Glomerular endothelial cell (primary cell): Measurements from ENCODE around the gene NCOA3. TPM values are rescaled to one million over a fixed set of nuclear protein-coding genes. Genes with fewer than 3 reads are reported as not detected.
"Not testable (repeated sequence)": the region's sequence is repeated elsewhere in the genome, so short reads cannot be mapped to it uniquely, and the experiment has no call there.

ENCODE experiments used
- DNase-seq: peaks from one replicate; pipeline ENCODE4 v3.0.0-alpha.2; 2011; ENCODE audit warnings: low read depth, low spot score; ENCODE audit errors: extremely low read depth
- total RNA-seq: library from RNA; depleted of rRNA; stranded (reverse); fragments of >200 nt; gene quantifications from 2 replicates; pipeline ENCODE4 v1.2.3, GENCODE V29; 2015

Gene NCOA3
- total RNA-seq, 1 donor from 2014 or later = 30.2 TPM

DNA sequence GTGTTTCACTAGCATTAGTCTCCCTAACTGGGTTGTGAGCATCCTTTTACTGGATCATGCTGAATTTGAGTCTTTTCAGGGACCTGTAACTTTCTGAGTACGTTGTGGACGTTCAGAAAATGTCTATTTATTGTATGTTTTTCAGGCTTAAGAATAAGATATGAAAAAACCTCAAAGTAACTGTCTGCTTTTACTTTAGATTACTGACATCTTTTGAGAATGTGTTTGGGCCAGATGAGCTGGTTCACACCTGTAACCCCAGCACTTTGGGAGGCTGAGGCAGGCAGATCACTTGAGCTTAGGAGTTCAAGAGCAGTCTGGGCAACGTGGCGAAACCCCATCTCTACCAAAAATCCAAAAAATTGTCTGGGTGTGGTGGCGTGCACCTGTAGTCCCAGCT, 32.7 kb downstream of the NCOA3 start:
- DNase-seq = no peak

DNA sequence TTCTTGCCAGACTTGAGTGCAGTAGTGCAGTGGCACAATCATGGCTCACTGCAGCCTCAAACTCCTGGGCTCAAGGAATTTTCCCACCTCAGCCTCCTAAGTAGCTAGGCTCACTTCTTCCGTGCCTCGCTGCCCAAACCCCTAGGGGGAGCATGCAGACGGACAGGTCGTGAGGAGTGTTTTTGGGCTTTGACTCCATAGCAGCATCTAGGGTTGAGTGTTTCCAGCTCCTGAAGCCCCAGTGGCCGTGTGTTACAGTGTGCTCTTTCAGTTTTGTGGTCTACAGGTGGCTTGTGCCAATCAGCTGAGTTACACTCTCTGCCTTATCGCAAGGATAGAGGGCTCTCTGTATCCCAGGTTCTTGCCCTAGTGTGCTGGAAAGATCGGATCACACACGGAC, 33.4 kb downstream of the NCOA3 start:
- DNase-seq = no peak

DNA sequence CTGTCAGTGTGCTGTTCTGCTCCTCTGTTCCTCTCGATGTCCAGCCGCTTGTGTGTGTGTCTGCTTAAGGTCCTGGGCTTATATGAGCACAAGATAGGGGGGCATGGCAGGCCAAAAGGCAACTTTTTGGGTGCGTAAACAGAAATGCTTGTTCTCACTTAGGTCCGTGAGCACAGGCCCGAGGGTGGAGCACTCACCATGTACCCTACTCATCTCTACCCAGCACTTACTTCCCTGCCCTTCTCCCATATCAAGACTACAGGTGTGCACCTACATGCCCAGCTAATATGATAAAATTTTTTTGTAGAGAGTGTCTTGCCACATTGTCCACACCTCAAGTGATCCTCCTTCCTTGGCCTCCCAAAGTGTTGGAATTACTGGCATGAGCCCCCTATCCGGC, 34.3 kb downstream of the NCOA3 start:
- no peak for DNase-seq

- no peak for DNase-seq
Measured at GRCh38 chr20:47540443-47541354, 39.0 kb downstream of the NCOA3 start.

- DNase-seq = no peak
Measured at GRCh38 chr20:47541355-47541922, 39.8 kb downstream of the NCOA3 start.

- no peak for DNase-seq
Measured at GRCh38 chr20:47543006-47543431, 41.3 kb downstream of the NCOA3 start.

GRCh38 chr20:47544240-47544639, 42.6 kb downstream of the NCOA3 start:
- DNase-seq = no peak

DNA sequence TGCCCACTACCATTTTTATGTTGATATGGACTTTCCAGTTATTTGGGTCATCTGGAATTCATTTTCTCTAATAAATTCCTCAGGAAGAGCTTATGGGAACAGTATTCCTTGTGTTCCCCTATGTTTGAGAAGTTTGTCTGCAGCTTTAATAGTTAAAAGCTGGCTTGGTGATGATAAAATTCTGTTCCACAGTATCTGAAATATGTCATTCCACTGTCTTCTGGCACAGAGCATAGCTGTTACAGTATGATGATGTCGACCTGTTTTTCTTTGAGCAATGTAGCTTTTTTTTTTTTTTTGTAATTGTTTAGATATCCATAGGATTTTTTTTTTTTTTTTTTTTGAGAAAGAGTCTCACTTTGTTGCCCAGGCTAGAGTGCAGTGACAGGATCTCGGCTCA, 43.2 kb downstream of the NCOA3 start:
- DNase-seq = no peak

- DNase-seq = no peak
Measured at GRCh38 chr20:47545499-47545898, 43.8 kb downstream of the NCOA3 start.

- no peak for DNase-seq
Measured at GRCh38 chr20:47546184-47547033, 44.7 kb downstream of the NCOA3 start.

GRCh38 chr20:47547034-47547387, 45.3 kb downstream of the NCOA3 start:
- DNase-seq = no peak

- DNase-seq = no peak
Measured at GRCh38 chr20:47549671-47550070, 48.0 kb downstream of the NCOA3 start.

DNA sequence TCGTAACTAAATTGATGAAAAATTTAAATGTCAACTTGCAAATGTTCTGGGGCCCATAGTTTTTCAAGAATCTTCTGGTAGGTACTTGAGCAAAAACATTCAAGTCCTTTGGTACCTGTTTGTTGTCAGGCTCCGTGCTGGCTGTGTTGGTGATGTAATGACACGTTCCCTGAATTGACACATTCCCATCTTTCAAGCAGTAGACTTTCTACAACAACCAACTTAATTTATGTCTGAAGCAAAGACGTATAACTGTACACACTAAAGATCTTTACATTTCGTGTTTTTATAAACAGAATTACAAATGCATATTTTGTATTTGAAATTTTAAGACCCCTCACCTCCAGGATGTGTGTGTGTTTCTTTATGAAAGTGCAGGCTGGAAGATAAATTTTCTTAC, 49.5 kb downstream of the NCOA3 start:
- DNase-seq = no peak

DNA sequence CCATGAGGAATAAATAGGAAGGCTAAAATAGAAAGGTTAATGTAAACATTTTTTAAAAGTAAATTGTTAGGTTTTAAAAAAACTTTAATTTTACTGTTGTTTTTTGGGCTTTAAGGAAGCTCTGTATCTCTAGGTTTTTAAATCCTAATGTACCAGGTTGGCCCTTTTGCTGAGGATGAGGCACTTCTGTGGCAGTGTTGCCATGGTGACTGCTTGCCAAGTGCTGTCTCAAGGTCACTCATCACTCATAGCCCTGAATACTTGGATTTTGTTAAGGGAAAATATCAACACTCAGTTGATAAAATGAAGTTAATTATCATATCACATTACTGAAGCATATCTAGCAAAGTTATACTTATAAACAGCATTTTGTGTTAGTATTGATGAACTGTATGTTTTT, 50.2 kb downstream of the NCOA3 start:
- DNase-seq = no peak

GRCh38 chr20:47552996-47553395, 51.3 kb downstream of the NCOA3 start:
- DNase-seq = no peak

- DNase-seq = not testable (repeated sequence)
Measured at GRCh38 chr20:47553594-47554235, 52.0 kb downstream of the NCOA3 start.

GRCh38 chr20:47554283-47554682, 52.6 kb downstream of the NCOA3 start:
- not testable (repeated sequence) for DNase-seq

DNA sequence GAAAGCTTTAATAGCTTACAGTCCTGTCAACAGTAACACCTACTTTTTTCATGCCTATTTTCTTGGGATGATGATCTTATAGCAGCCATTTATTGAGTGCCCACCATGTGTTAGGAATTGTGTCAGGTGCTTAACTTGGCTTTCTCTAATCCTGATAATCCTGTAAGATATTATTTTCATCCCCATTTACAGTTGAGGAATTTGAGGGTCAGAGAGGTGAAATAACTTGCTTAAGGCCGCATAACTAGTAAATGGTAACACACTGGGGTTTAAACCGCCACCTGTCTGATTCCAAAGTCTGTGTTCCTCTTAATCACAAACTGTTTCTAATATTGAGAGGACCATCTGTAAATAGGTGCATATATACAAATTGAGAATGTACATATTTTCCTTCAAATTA, 55.5 kb downstream of the NCOA3 start:
- no peak for DNase-seq

GRCh38 chr20:47557791-47558190, 56.1 kb downstream of the NCOA3 start:
- no peak for DNase-seq

DNA sequence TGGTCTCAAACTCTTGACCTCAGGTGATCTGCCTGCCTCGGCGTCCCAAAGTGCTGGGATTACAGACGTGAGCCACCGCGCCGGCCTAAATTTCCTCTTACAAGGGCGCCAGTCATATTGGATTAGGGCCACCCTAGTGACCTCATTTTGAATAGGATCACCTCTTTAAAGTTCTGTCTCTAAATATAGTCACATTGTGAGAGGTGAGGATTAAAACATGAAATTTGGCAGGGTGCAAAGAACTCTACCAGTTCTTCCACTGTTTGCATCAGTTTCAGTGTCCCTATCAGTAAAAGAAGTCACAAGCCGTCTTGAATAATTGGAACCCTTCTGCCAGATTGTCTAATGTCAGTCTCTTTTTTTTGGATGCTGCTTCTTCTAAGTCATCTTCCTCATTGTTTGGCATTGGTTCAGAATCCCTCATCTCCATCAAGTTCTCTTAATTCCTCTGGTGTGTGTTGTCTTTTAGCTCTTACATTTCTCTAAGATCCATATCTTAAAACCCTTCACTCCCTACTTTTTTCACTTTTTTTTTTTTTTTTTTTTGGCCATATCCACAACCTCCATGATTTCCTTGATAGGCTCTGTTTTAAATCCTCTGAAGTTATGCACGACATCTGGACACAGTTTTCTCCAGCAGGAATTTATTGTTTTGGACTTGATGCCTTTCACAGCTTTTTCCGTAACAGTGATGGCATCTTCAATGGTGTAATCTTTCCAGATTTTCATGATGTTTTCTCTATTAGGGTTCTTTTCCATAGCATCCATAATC, 56.8 kb downstream of the NCOA3 start:
- no peak for DNase-seq
